HL-60 (cell line): ENCODE measurements around the gene CCDC102A.

Experiments
- DNase-seq, 2 experiments: peaks; one replicate each; pipeline ENCODE4 v3.0.0-alpha.2; 2010 to 2020; ENCODE audit warnings: low read depth in 1 of 2, low spot score in 1 of 2
- H3K27ac ChIP-seq: fragments of 250-450 bp; sonication (Bioruptor Pico); replicated peaks from 2 replicates; pipeline ENCODE4 v1.5.1; 2020; ENCODE audit warnings: mild to moderate bottlenecking, moderate library complexity
- H3K27me3 ChIP-seq: fragments of 250-450 bp; sonication (Bioruptor Pico); 2 replicates; pipeline ENCODE4 v1.5.1; 2021; ENCODE audit warnings: mild to moderate bottlenecking, moderate library complexity; ENCODE audit not compliant: insufficient read depth, poor library complexity, severe bottlenecking
- H3K4me3 ChIP-seq: replicated peaks from 2 replicates; pipeline ENCODE4 v1.5.1; 2011; ENCODE audit warnings: mild to moderate bottlenecking, control low read depth, low read length; ENCODE audit not compliant: insufficient read depth
- GABPA ChIP-seq: IDR thresholded peaks from 2 replicates; pipeline ENCODE4 v1.6.1; 2012; ENCODE audit warnings: low read depth
- POLR2AphosphoS5 ChIP-seq: IDR thresholded peaks from 2 replicates; pipeline ENCODE4 v1.6.1; 2012; ENCODE audit warnings: low read depth
- SPI1 ChIP-seq: IDR thresholded peaks from 2 replicates; pipeline ENCODE4 v1.6.1; 2012; ENCODE audit warnings: low read depth, mild to moderate bottlenecking, borderline replicate concordance
- TF ChIP-seq, protein P1 (sequence below): IDR thresholded peaks from one replicate; pipeline ENCODE4 v1.5.1; 2011; ENCODE audit warnings: low read length, control low read depth, inconsistent platforms; ENCODE audit not compliant: insufficient read depth
- TF ChIP-seq, protein P2 (sequence below): IDR thresholded peaks from 2 replicates; pipeline ENCODE4 v1.6.1; 2012; ENCODE audit warnings: low read depth; ENCODE audit not compliant: insufficient replicate concordance

Gene CCDC102A

DNA sequence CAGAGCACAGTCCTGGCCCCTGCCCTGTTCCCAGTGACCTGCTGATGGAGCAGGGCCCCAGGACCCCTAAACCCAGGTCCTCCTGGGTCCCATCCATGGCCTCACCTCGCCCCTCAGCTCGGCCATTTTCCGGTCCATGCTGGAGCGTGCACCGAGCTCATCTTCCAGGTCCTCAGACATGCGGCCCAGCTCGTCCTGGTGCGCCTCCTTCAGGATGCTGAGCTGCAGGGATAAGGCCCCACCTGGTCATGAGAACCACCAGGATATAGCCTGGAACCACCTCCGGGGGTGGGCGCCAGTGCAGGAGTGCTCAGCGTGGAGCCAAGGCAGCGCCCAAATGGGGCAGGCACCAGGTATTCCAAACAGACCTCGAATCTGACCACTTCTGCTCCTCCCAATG, 17.9 kb downstream of the CCDC102A start:
- DNase-seq: no peak
- TF ChIP-seq, protein P1, sequence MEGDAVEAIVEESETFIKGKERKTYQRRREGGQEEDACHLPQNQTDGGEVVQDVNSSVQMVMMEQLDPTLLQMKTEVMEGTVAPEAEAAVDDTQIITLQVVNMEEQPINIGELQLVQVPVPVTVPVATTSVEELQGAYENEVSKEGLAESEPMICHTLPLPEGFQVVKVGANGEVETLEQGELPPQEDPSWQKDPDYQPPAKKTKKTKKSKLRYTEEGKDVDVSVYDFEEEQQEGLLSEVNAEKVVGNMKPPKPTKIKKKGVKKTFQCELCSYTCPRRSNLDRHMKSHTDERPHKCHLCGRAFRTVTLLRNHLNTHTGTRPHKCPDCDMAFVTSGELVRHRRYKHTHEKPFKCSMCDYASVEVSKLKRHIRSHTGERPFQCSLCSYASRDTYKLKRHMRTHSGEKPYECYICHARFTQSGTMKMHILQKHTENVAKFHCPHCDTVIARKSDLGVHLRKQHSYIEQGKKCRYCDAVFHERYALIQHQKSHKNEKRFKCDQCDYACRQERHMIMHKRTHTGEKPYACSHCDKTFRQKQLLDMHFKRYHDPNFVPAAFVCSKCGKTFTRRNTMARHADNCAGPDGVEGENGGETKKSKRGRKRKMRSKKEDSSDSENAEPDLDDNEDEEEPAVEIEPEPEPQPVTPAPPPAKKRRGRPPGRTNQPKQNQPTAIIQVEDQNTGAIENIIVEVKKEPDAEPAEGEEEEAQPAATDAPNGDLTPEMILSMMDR: no peak
- TF ChIP-seq POLR2AphosphoS5: no peak
- TF ChIP-seq, protein P2, sequence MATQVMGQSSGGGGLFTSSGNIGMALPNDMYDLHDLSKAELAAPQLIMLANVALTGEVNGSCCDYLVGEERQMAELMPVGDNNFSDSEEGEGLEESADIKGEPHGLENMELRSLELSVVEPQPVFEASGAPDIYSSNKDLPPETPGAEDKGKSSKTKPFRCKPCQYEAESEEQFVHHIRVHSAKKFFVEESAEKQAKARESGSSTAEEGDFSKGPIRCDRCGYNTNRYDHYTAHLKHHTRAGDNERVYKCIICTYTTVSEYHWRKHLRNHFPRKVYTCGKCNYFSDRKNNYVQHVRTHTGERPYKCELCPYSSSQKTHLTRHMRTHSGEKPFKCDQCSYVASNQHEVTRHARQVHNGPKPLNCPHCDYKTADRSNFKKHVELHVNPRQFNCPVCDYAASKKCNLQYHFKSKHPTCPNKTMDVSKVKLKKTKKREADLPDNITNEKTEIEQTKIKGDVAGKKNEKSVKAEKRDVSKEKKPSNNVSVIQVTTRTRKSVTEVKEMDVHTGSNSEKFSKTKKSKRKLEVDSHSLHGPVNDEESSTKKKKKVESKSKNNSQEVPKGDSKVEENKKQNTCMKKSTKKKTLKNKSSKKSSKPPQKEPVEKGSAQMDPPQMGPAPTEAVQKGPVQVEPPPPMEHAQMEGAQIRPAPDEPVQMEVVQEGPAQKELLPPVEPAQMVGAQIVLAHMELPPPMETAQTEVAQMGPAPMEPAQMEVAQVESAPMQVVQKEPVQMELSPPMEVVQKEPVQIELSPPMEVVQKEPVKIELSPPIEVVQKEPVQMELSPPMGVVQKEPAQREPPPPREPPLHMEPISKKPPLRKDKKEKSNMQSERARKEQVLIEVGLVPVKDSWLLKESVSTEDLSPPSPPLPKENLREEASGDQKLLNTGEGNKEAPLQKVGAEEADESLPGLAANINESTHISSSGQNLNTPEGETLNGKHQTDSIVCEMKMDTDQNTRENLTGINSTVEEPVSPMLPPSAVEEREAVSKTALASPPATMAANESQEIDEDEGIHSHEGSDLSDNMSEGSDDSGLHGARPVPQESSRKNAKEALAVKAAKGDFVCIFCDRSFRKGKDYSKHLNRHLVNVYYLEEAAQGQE: no peak
- H3K27me3 ChIP-seq: no peaks in the 10 kb centered on the region
- H3K4me3 ChIP-seq: no peak overlapping the region
- no peak overlapping the region for H3K27ac ChIP-seq

DNA sequence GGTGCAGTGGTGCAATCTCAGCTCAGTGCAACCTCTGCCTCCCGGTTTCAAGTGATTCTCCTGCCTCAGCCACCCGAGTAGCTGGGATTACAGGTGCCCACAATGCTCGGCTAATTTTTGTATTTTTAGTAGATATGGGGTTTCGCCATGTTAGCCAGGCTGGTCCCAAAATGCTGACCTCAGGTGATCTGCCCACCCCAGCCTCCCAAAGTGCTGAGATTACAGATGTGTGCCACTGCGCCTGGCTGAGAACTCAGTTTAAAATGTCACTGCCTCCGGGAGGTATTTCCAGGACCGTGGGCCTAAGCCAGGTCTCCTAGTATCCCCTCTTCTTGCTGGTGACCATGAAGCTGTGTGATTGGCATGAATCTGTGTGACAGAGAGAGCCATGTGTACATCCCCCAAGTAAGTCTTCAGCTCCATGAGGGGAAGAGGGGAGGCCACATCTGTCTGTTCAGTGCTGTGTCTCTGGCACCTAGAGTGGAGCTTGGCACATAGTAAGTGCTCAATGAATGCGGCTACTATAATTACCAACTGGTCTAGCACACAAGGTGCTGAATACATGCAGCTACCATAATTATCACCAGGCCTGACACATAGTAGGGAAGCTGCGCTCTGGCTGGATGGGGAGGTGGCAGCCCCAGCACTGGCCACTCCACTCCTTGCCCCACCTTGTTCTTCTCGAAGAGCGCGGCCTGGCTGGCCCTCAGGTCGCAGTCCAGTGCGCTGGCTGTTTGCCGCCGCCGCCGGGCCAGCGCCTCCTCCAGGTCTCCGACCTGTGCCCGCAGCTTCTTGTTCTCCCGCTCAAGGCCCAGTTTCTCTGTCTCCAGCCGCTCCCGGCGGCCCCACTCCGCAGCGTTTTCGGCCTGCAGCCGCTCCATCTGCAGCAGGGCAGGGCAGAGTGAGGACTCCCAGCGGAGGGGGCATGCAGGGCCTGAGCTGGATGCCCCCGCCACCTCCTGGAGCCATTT, 18.7 kb downstream of the CCDC102A start:
- TF ChIP-seq, protein P1: no peak
- TF ChIP-seq GABPA (no peak), SPI1 (no peak), POLR2AphosphoS5 (no peak)
- TF ChIP-seq, protein P2: no peak
- Histone ChIP-seq H3K27me3 (no peaks in the 10 kb centered on the region), H3K27ac (no peak overlapping the region), H3K4me3 (no peak overlapping the region)
- no peak for DNase-seq

DNA sequence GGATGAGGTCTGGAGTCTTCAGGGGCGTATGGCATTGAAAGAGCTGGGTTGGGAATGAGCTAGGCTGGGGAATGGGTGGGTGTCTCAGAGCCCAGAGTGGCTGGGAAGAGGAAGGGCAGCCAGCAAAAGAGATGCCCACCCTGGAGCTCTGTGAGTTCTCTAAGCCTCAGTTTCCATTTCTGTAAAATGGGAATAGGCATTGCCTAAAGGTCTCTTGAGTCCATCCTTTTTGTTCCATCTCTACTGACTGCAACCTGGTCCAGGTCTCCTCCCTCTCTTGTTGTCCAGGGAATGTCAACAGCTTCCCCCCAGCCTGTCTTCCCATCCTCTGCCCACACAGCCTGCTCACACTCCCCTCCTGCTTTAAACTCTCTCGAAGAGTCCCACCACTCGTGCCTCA, 19.6 kb downstream of the CCDC102A start:
- H3K27ac ChIP-seq: no peak overlapping the region
- H3K4me3 ChIP-seq: no peak overlapping the region
- no peaks in the 10 kb centered on the region for H3K27me3 ChIP-seq
- TF ChIP-seq POLR2AphosphoS5 (no peak), GABPA (no peak), SPI1 (no peak)
- TF ChIP-seq, protein P1: no peak
- TF ChIP-seq, protein P2: no peak
- no peak for DNase-seq
